ENCODE measurements around the gene SDK2.
"Not testable (repeated sequence)": the region's sequence is repeated elsewhere in the genome, so short reads cannot be mapped to it uniquely, and the experiment has no call there.

Gene SDK2

GRCh38 chr17:73474370-73474988 lies 169.8 kb downstream of the SDK2 start:
- DNase-seq, result no peak

- not testable (repeated sequence) for DNase-seq
These were observed 171.5 kb downstream of the SDK2 start for GRCh38 chr17:73472715-73473114.

DNA sequence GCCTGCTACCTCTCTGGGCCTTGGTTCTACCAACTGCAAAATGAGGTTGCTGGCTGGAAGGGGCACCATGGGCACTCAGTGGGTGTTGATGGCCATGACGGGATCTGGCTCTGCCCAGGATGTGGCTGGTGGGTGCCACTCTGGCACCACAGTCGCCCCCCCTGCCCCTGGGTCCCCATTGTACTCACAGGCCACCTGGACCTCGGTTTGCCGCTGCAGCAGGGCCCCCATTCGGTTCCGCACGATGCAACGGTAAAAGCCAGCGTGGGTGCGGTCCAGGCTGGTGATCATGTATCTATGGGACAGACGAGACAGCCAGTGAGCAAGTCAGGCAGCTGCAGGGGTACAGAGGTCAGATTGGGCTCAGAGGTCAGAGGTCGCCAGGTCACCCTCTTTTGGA lies 172.3 kb downstream of the SDK2 start:
- no peak for DNase-seq

GRCh38 chr17:73470316-73470826 lies 173.9 kb downstream of the SDK2 start:
- DNase-seq, result no peak

GRCh38 chr17:73469311-73469710 lies 174.9 kb downstream of the SDK2 start:
- DNase-seq, result no peak

DNA sequence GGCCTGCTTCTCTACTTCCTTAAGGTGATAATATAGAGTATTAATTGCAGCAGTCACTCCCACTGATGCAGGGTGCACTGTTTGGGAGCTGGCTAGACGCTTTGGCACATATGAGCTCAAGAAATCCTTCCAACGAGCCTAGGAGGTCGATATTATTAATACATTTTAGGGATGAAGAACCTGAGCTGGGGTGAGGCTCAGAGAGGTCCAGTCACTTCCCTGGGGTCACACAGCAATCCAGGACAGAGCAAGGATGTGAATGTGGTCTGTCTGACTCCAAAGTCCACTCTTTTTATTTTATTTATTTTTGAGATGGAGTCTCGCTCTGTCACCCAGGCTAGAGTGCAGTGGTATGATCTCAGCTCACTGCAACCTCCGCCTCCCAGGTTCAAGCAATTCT lies 176.0 kb downstream of the SDK2 start:
- no peak for DNase-seq

DNA sequence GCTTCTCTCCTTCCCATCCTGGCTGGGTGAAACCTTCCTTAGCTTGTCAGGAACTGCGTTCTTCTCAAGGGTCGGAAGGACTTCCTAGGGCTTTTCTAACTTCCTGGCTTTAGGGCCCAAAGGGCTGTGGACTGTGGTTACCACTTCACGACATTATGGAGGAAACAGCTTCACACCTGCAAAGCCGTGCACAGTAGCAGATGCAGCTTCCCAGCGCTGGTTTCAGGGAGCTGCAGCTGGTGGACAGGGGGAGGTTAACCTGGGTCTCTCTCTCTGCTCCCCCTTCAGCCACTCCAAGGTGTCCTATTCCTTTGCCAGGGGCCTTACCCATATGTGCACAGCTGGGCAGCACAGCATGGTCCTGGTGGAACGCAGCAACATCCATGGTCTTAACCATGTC lies 176.6 kb downstream of the SDK2 start:
- no peak for DNase-seq

- no peak for DNase-seq
These were observed 177.4 kb downstream of the SDK2 start for GRCh38 chr17:73466704-73467433.

- no peak for DNase-seq
These were observed 178.4 kb downstream of the SDK2 start for GRCh38 chr17:73465953-73466230.

DNA sequence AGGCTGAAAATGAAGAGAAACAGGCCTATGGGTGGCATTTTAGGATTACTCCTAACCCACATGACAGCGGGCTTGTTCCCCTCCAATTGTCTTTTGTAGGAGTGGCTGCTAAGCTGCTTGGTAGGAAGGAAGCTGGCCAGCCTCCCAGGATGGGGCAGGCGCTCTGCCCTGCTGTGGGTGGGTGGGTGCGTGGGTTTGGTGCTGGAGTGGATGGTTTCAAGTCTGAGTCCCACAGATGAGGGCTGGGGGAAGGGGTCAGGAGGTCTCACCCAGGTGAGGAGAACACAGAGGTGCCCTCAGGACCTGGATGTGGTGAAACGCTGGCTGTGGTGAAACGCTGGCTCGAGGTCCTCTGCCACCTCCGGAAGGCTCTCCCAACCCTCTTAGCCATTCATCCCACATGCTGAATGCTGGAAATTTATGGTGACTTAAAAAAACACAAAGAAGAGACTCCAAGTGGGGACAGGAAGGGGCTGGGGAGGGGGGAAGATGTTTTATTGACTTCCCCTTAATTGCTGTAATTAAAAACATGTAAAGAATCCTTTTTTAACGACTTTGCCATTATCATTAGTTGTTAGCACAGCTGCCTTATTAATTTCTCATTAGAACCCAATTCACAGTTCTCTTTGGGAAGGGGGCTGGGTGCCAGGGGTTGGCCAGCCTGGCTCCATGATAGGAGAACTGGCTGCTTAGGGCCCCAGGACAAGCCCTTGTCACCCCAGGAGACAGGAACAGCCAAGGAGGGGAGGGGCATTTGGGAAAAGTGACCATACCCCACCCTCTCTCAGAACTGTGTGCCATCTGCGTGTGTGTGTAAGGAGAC lies 178.9 kb downstream of the SDK2 start:
- DNase-seq, result no peak

DNA sequence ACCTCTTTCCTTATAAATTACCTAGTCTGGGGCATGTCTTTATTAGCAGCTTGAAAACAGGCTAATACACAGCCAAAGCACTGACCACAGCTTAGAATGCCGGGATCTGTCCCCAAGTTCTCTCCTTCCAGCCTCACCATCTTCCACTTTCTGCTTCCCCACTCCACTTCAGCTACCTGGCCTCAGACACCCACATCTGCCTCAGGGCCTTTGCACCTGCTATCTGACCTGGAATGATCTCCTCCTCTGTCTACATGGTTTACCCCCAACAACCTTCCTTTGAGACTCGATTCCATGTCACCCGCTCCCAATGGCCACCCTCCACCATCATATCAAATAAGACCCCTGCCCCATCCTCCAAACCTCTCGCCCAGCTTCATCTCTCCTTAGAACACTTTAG lies 179.8 kb downstream of the SDK2 start:
- DNase-seq, result no peak

- no peak for DNase-seq
These were observed 180.4 kb downstream of the SDK2 start for GRCh38 chr17:73463821-73464220.

DNA sequence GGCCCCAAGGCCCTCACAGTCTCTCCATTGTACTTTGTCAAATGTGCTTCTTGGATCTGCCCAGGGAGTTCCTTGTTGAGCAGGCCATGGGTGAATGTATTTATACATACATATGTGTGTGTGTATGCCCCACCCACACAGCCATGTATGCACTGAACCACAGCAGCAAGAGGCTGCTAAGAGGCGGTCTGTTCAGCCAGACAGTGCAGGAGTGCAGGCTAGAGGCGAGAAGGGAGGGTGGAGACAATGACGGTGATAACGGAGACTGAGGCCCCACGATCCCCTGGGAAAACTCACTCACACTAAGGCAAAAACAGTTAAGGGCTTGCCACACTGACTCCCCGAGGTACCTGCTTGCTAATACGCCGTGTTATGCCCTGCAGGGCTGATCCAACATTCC lies 181.4 kb downstream of the SDK2 start:
- no peak for DNase-seq

GRCh38 chr17:73459980-73460379 lies 184.3 kb downstream of the SDK2 start:
- DNase-seq, result no peak

GRCh38 chr17:73455767-73456166 lies 188.5 kb downstream of the SDK2 start:
- no peak for DNase-seq

GRCh38 chr17:73455050-73455687 lies 189.1 kb downstream of the SDK2 start:
- no peak for DNase-seq

- DNase-seq, result not testable (repeated sequence)
These were observed 190.8 kb downstream of the SDK2 start for GRCh38 chr17:73453494-73453893.

- no peak for DNase-seq
These were observed 191.2 kb downstream of the SDK2 start for GRCh38 chr17:73453090-73453489.

DNA sequence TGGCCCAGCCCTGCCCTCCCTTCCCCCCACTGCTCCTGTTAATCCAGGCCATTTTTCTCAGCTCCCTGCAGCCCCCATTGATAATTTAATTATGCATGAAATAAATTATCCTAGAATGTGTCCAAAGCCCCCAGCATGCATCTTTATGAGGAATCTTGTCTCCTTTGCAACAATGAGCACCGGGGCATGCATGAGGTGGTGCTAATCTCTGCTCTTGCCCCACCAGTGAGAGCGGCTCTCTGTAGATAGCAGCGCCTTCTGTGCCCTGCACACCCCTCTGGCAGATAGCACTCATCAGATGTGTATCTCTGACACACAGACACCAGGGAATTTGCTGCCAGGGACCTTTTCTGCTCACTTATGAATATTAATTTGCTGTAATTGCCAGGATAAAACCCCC lies 192.2 kb downstream of the SDK2 start:
- DNase-seq, result no peak

DNA sequence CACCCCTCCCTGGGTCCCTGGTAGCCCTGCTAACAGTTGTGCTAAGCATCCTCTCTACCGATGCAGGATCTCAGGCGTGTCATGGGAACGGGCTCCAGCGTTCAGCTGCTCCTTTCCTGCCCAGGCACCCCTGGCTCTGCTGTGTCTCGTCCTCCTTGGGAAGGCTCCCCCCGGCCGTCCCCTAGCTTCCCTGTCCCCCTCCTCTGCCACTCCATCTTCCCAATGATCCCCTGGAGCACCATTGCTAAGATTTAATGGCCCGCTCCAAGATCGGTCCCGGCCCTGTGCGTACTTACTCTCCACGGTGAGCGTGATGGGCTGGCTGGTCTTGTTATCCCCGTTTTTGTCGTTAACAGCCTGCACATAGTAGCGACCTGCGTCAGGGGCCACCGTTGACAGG lies 196.9 kb downstream of the SDK2 start:
- no peak for DNase-seq

DNA sequence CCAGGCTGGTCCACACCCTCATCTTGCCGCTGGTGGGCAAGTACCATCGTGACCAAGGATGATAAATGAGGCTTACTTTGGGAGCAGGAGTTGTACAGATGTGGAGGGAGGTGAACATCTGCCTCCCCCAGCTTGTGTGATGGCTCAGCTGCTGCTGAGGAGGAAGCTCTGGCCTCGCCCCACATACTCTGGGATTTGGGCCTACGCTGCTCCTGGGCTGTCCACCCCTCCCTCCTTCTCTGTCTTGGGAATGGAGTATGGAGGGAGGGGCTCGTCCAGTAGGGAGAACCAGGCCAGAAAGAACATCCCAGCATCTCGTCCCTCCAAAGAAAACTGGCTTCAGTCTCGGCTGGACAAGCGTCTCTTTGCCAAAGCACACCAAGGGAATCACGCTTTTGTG lies 197.6 kb downstream of the SDK2 start:
- DNase-seq, result no peak

DNA sequence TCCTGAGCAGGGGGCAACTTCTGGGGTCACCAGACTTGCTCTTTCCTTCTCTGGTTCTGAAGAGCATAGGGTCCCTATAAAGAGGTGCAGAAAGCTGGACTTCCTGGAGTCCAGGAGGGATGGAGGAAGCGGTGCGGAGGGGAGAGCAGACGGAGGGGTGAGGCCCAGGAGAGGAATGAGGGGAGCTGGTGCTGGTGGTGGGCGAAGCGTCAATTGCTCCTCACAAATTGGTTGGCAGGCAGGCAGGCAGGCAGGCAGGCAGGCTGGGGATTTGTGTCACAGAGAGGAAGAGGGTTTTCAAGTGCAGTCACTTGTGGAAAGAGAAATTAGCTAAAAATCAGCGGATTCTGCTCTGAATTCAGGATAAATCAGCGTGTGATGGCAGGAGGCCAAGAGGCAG lies 198.8 kb downstream of the SDK2 start:
- DNase-seq, result no peak

DNA sequence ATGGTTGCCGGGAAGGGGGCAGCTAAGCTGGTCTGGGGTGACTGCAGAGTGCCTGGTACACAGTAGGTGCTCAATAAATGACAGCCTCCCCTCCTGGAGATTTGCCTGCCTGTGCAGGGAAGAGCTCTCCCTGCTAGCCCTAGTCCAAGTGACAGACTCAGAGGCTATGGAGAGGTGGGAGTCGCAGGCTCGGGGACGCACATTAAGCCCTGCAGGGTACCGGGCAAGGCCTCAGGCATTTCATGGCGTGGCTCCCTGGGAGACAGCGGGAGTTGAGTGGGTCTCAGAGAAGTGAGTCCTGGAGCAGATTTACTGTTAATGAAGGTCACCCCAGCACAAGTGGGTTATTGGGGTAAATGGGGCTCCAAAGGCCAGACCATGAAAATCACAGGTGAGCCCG lies 200.2 kb downstream of the SDK2 start:
- no peak for DNase-seq

DNA sequence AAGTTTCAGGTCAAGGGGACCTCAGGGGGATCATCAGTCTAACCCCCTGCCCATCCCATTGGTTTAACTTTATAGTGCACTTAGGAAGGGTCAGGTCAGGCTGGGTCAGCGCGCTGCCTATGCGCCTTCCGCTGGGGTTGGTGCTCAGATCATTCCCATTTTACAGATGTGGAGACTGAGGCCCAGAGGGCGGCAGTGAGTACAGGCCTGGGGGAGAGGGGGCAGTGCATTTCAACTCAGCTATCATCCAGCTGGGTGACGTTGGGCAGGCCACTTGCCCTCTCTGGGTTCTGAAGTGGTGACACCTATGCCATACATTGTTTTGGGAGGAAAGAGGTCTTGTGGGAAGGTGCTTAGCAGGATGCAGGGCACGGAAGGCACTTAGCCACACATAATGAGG lies 204.6 kb downstream of the SDK2 start:
- DNase-seq, result no peak
